ENCODE measurements around the gene BPIFB4.

The BPIFB4 gene

GRCh38 chr20:33061658-33062028, 17.8 kb upstream of the BPIFB4 start:
- in situ Hi-C loops (cut with MboI; ENCODE audit: low sequenced_read_pairs), result no loop called here

GRCh38 chr20:33062105-33062824, 17.2 kb upstream of the BPIFB4 start:
- in situ Hi-C loops (cut with MboI; ENCODE audit: low sequenced_read_pairs), result no loop called here

GRCh38 chr20:33062825-33063149, 16.7 kb upstream of the BPIFB4 start:
- in situ Hi-C loops (cut with MboI; ENCODE audit: low sequenced_read_pairs), result no loop called here

- in situ Hi-C loops (cut with MboI; ENCODE audit: low sequenced_read_pairs), result no loop called here
These were observed 16.2 kb upstream of the BPIFB4 start for GRCh38 chr20:33063271-33063670.

GRCh38 chr20:33064572-33065287, 14.7 kb upstream of the BPIFB4 start:
- in situ Hi-C loops (cut with MboI; ENCODE audit: low sequenced_read_pairs), result no loop called here

GRCh38 chr20:33065785-33066184, 13.7 kb upstream of the BPIFB4 start:
- in situ Hi-C loops (cut with MboI; ENCODE audit: low sequenced_read_pairs), result no loop called here

- in situ Hi-C loops (cut with MboI; ENCODE audit: low sequenced_read_pairs), result no loop called here
These were observed 11.6 kb upstream of the BPIFB4 start for GRCh38 chr20:33067806-33068205.

DNA sequence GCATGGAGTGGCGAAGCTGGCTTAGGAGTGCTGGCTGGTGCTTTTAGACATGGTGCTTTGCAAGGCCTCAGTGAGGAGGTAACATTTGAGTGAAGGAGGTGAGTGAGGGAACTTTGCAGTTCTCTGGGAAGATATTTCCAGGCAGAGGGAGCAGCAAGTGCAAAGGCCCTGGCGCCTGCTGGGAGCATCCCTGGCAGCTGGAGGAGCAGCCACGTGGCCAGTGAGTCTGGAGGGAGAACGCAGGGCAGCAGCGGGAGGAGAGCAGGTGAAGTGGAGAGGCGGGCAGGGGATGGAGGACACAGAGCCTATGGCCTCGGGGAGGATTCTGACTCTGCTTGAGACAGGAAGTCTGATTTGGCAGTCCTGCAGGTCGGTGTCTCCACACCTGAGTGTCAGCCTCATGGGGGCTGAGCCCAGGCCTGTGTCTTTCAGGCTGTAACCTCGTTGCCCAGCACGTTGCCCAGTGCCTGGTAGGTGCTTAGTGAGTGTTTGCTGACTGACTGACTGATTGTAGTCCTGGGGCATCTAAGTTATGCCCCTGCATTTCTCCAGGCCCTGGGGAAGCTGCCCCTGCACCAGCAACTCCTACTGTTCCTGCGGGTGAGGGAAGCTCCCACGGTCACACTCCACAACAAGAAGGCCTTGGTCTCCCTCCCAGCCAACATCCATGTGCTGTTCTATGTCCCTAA, 11.0 kb upstream of the BPIFB4 start:
- in situ Hi-C loops (cut with MboI; ENCODE audit: low sequenced_read_pairs), result no loop called here

GRCh38 chr20:33069673-33070072, 9.8 kb upstream of the BPIFB4 start:
- in situ Hi-C loops (cut with MboI; ENCODE audit: low sequenced_read_pairs), result no loop called here

DNA sequence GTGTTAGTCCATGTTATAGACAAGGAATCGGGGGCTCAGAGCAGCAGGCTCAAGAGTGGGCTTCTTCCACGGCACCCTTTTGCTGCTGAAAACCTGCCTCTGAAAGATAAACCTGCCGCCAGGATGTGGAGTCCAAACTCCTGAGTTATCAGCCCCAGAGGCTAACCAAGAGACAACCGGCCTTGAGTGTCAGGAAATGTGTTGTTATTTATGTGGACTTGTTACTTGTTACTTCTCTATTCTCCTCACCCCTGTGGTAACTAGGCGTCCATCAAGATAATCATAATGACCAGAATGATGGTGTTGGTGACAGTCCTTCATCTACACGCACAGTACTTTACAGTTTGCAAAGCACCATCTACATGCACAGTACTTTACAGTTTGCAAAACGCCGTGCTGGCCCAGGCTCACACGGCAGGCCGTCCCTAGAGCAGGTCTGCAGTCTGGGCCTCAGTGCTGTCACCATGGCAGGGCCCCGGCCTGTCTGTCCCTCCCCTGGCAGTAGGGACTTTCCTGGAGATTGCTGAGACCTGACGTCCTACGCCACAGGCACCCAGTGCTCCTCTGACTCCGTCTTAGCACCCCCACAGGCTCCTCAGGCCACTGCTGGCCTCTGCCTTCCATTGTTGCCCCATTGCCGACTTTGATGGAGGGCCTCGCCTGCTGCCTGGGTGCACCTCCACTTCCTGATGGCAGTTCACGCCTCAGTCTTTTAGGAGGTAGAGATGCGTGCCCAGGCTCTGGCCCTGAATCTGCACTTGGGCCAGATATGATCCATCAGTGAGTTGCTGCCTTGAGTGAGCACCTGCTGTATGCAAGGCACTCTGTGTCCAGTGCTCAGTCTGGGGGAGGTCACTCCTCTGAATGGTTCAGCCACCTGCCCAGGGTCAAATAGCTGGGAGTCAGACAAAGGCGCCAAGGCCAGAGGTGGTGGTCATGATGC, 9.1 kb upstream of the BPIFB4 start:
- in situ Hi-C loops (cut with MboI; ENCODE audit: low sequenced_read_pairs), result no loop called here

DNA sequence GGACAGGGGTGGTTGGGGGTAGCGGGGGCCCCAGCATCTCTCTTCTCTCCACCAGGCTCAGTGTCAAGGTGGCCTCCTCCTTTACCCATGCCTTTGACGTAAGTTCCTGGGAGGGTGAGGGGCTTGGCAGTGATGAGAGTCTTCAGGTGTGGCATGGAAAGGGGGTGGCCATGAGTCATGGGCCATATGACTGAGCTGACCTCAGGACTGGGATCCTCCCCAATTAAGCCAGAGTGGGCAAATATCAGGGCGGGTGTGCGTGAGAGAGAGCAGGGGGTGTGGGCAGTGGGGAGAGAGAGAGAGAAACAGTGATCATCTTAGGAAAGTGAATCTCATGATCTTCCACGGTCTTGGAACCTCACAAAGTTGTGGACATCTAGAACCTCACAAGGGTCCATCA, 8.2 kb upstream of the BPIFB4 start:
- in situ Hi-C loops (cut with MboI; ENCODE audit: low sequenced_read_pairs), result no loop called here

GRCh38 chr20:33072362-33072761, 7.1 kb upstream of the BPIFB4 start:
- in situ Hi-C loops (cut with MboI; ENCODE audit: low sequenced_read_pairs), result no loop called here

GRCh38 chr20:33072813-33073212, 6.6 kb upstream of the BPIFB4 start:
- in situ Hi-C loops (cut with MboI; ENCODE audit: low sequenced_read_pairs), result no loop called here

DNA sequence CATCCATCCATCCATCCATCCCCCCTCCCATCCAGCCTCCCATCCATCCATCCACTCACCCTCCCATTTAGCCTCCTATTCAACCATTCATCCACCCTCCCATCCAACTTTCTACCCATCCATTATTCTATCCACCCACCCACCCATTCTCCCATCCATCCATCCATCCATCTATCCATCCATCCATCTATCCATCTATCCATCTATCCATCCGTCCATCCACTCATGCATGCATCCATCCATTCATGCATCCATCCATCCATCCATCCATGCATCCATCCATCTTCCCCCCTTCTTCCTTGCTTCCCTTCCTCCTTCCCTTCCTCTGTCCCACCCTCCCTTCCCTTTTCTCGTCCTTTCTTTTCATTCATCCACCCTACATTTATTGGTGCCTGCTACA, 4.8 kb upstream of the BPIFB4 start:
- in situ Hi-C loops (cut with MboI; ENCODE audit: low sequenced_read_pairs), result no loop called here

DNA sequence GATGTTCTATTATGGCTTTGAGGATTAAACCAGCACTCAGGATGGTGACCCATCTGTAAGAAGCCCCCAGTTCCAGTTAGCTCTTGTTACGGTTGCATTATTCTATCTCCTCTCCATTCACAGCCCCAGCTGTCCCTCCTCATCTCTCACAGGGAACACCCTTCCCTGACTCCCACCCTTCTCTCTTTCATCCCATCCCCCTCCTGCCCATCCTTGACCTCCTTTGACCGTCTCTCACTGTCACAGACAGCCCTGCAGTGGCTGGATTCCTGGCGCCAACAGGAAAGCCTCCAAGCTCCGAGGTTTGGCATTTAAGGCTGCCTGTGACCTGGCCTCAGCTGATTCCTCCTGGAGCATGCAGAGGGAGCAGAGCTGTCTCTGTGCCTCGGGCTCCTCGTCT, 4.2 kb upstream of the BPIFB4 start:
- in situ Hi-C loops (cut with MboI; ENCODE audit: low sequenced_read_pairs), result no loop called here

GRCh38 chr20:33076662-33077372, 2.6 kb upstream of the BPIFB4 start:
- in situ Hi-C loops (cut with MboI; ENCODE audit: low sequenced_read_pairs), result no loop called here

- in situ Hi-C loops (cut with MboI; ENCODE audit: low sequenced_read_pairs), result no loop called here
These were observed 2.1 kb downstream of the BPIFB4 start for GRCh38 chr20:33081411-33082154.

DNA sequence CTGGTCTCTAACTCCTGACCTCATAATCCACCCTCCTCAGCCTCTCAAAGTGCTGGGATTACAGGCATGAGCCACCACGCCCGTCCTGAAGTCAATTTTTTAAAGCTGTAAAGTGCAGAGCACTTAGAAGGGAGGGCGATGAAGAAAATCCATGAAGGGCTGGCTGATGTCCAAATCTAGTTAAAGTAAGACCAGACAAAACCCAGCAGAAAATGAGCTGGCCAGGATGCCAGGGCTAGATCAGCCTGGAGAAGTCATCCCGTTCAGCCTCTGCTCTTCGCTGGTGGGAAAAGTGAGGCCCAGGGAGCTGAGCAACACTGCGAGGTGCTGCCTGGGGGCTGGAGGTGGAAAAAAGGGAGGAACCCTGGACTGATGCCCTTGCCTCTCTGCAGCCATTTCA, 3.1 kb downstream of the BPIFB4 start:
- in situ Hi-C loops (cut with MboI; ENCODE audit: low sequenced_read_pairs), result no loop called here

DNA sequence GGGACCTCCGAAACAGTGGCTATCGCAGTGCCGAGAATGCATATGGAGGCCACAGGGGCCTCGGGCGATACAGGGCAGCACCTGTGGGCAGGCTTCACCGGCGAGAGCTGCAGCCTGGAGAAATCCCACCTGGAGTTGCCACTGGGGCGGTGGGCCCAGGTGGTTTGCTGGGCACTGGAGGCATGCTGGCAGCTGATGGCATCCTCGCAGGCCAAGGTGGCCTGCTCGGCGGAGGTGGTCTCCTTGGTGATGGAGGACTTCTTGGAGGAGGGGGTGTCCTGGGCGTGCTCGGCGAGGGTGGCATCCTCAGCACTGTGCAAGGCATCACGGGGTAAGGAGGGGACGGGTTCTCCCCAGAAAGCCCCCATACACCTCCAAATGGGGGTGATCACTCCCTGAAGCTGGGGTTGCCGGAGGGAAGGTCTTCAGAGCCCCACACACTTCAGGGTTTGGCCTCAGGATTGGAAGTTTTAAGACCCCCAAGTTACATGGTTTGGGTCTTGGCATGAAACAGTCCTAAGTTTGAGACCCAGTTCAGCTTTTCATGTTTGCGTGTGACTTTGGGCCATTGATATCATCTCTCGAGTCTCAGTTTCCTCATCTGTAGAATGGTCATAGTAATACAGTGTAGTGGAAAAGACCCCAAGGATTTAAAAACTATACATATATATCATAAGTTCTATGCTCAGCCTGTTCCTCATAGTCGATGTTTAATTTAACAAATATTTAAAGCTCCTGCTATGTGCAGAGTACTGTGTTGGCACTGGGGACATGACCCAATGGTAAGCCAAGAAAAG, 4.3 kb downstream of the BPIFB4 start:
- in situ Hi-C loops (cut with MboI; ENCODE audit: low sequenced_read_pairs), result no loop called here
